Measurements from ENCODE around the gene LNX2.

- TF ChIP-seq, protein P1, sequence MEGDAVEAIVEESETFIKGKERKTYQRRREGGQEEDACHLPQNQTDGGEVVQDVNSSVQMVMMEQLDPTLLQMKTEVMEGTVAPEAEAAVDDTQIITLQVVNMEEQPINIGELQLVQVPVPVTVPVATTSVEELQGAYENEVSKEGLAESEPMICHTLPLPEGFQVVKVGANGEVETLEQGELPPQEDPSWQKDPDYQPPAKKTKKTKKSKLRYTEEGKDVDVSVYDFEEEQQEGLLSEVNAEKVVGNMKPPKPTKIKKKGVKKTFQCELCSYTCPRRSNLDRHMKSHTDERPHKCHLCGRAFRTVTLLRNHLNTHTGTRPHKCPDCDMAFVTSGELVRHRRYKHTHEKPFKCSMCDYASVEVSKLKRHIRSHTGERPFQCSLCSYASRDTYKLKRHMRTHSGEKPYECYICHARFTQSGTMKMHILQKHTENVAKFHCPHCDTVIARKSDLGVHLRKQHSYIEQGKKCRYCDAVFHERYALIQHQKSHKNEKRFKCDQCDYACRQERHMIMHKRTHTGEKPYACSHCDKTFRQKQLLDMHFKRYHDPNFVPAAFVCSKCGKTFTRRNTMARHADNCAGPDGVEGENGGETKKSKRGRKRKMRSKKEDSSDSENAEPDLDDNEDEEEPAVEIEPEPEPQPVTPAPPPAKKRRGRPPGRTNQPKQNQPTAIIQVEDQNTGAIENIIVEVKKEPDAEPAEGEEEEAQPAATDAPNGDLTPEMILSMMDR (IDR thresholded peaks at IDR 0.05; ENCODE audit: borderline replicate concordance, extremely low read depth, low read length, poor library complexity, severe bottlenecking), result no peak
- no peak for TF ChIP-seq EZH2 (IDR thresholded peaks at IDR 0.05; ENCODE audit: borderline replicate concordance, low read depth, low read length, severe bottlenecking)
Observed at GRCh38 chr13:27599845-27600553, 20.3 kb downstream of the LNX2 start.
